H7 (cell line): ENCODE data around the gene PCDHGA5. TPM values are rescaled to one million over a fixed set of nuclear protein-coding genes. Genes with fewer than 3 reads are reported as not detected.
"Not testable (repeated sequence)": the region's sequence is repeated elsewhere in the genome, so short reads cannot be mapped to it uniquely, and the experiment has no call there.

Source experiments
- DNase-seq: peaks from one replicate; pipeline ENCODE4 v3.0.0; 2012
- H3K27me3 ChIP-seq: 2 replicates; pipeline ENCODE4 v1.6.0; 2011; ENCODE audit warnings: mild to moderate bottlenecking, low read length; ENCODE audit not compliant: control insufficient read depth, insufficient read depth
- H3K36me3 ChIP-seq: replicated peaks from 2 replicates; pipeline ENCODE4 v1.5.1; 2011; ENCODE audit warnings: low read length; ENCODE audit not compliant: control insufficient read depth, insufficient read depth
- H3K4me3 ChIP-seq: 2 replicates; pipeline ENCODE4 v1.5.1; 2011; ENCODE audit warnings: low read depth, mild to moderate bottlenecking, control low read depth, low read length, moderate library complexity; ENCODE audit not compliant: insufficient read depth
- total RNA-seq: library from RNA; depleted of rRNA; stranded (reverse); fragments of >200 nt; shearing (Covaris generic); gene quantifications from 2 replicates; pipeline ENCODE4 v1.2.3, GENCODE V29; 2014

Gene PCDHGA5
- total RNA-seq, 1 experiment from 2014 or later = not detected

- Histone ChIP-seq H3K4me3 (no peak overlapping the region), H3K27me3 (no peaks in the 10 kb centered on the region), H3K36me3 (no peaks in the 10 kb centered on the region)
- no peak for DNase-seq
These were observed 25.4 kb downstream of the PCDHGA5 start for GRCh38 chr5:141389153-141390042.

- Histone ChIP-seq H3K4me3 (no peak within 1 kb of the TSS), H3K36me3 (no peaks in the 10 kb centered on the region), H3K27me3 (no peaks in the 10 kb centered on the region)
- DNase-seq = no peak
These were observed 28.7 kb downstream of the PCDHGA5 start, which contains the start of gene PCDHGA8 for GRCh38 chr5:141392429-141393198. Gene PCDHGA8 (plus strand): TSS chr5:141392633. CDS start chr5:141392814, 181 bp downstream.

GRCh38 chr5:141393267-141393666 is 29.3 kb downstream of the PCDHGA5 start:
- DNase-seq = no peak
- Histone ChIP-seq H3K4me3 (no peak overlapping the region), H3K27me3 (no peaks in the 10 kb centered on the region), H3K36me3 (no peaks in the 10 kb centered on the region)

GRCh38 chr5:141394401-141395187 is 30.6 kb downstream of the PCDHGA5 start:
- not testable (repeated sequence) for H3K36me3 ChIP-seq, DNase-seq, H3K27me3 ChIP-seq, H3K4me3 ChIP-seq

- DNase-seq = peak; percentile 41
- not testable (repeated sequence) for H3K27me3 ChIP-seq, H3K36me3 ChIP-seq, H3K4me3 ChIP-seq
These were observed 34.0 kb downstream of the PCDHGA5 start, which contains the start of gene PCDHGB5 for GRCh38 chr5:141397756-141398551. Gene PCDHGB5 (plus strand): TSS chr5:141397947. CDS start chr5:141398128, 181 bp downstream.

- DNase-seq = peak; percentile 28
- H3K4me3 ChIP-seq = no peak overlapping the region
- no peaks in the 10 kb centered on the region for H3K27me3 ChIP-seq
- H3K36me3 ChIP-seq = no peaks in the 10 kb centered on the region
These were observed 34.6 kb downstream of the PCDHGA5 start for GRCh38 chr5:141398608-141399007.

- no peak for DNase-seq
- Histone ChIP-seq H3K4me3 (no peak overlapping the region), H3K36me3 (no peaks in the 10 kb centered on the region), H3K27me3 (no peaks in the 10 kb centered on the region)
These were observed 35.7 kb downstream of the PCDHGA5 start for GRCh38 chr5:141399555-141400258.

- Histone ChIP-seq H3K36me3 (no peaks in the 10 kb centered on the region), H3K4me3 (no peak within 1 kb of the TSS), H3K27me3 (no peaks in the 10 kb centered on the region)
- DNase-seq = peak; percentile 78
These were observed 38.7 kb downstream of the PCDHGA5 start, which contains the start of gene PCDHGA9 for GRCh38 chr5:141402553-141403243. Gene PCDHGA9 (plus strand): TSS chr5:141402778. CDS start chr5:141402953, 175 bp downstream.

GRCh38 chr5:141403387-141403786 is 39.4 kb downstream of the PCDHGA5 start:
- Histone ChIP-seq H3K4me3 (no peak overlapping the region), H3K27me3 (no peaks in the 10 kb centered on the region; the same call in 1 of the 2 replicates), H3K36me3 (no peaks in the 10 kb centered on the region)
- DNase-seq = no peak

GRCh38 chr5:141407790-141408505 is 44.0 kb downstream of the PCDHGA5 start, which contains the start of gene PCDHGB6:
Gene PCDHGB6 (plus strand): TSS chr5:141408021. CDS start chr5:141408203, 182 bp downstream.
- peak within 1 kb of the TSS; percentile 61 for H3K4me3 ChIP-seq
- H3K27me3 ChIP-seq, H3K36me3 ChIP-seq: not testable (repeated sequence)
- peak; percentile 91 for DNase-seq

GRCh38 chr5:141409598-141410306 is 45.8 kb downstream of the PCDHGA5 start:
- no peak for DNase-seq
- Histone ChIP-seq H3K36me3 (no peaks in the 10 kb centered on the region), H3K4me3 (no peak overlapping the region), H3K27me3 (peaks cover 2% of the 10 kb centered on the region)

- no peak overlapping the region for H3K4me3 ChIP-seq
- no peak for DNase-seq
- H3K36me3 ChIP-seq = no peaks in the 10 kb centered on the region
- peaks cover 2% of the 10 kb centered on the region for H3K27me3 ChIP-seq
These were observed 47.6 kb downstream of the PCDHGA5 start for GRCh38 chr5:141411575-141411974.
